GM23338 (cell line): ENCODE data around the gene MAP2K5.

Experiments
- CREB1 ChIP-seq: fragments of 250-450 bp; sonication (Bioruptor Pico); IDR thresholded peaks from 2 replicates; pipeline ENCODE4 v1.5.0; 2020; ENCODE audit warnings: low read depth, mild to moderate bottlenecking, moderate library complexity
- CTCF ChIP-seq, 2 experiments: fragments of 200-600 bp in 1 of 2; sonication (generic) in 1 of 2; conservative IDR thresholded peaks; 2 replicates each; pipeline versions ENCODE4 v1.5.1 to v1.6.1; 2016 to 2017; ENCODE audit warnings: antibody characterized with exemption in 2 of 2, low read depth in 2 of 2, mild to moderate bottlenecking in 2 of 2, moderate library complexity in 1 of 2
- ETS1 ChIP-seq: IDR thresholded peaks from 2 replicates; pipeline ENCODE4 v1.6.1; 2016; ENCODE audit warnings: antibody characterized with exemption
- EZH2 ChIP-seq: fragments of 200-600 bp; sonication (generic); IDR thresholded peaks from one replicate; pipeline ENCODE4 v1.8.0; 2017; ENCODE audit warnings: antibody characterized with exemption, mild to moderate bottlenecking, low read depth; ENCODE audit not compliant: unreplicated experiment
- EZH2phosphoT487 ChIP-seq: fragments of 200-600 bp; sonication (generic); IDR thresholded peaks from one replicate; pipeline ENCODE4 v1.8.1; 2018; ENCODE audit warnings: antibody characterized with exemption; ENCODE audit not compliant: unreplicated experiment
- JUNB ChIP-seq: IDR thresholded peaks from one replicate; pipeline ENCODE4 v1.6.1; 2016; ENCODE audit warnings: antibody characterized with exemption; ENCODE audit not compliant: unreplicated experiment
- NANOG ChIP-seq: IDR thresholded peaks from 2 replicates; pipeline ENCODE4 v1.6.1; 2016; ENCODE audit warnings: antibody characterized with exemption, borderline replicate concordance
- POLR2AphosphoS5 ChIP-seq: IDR thresholded peaks from 2 replicates; pipeline ENCODE4 v1.6.1; 2016; ENCODE audit warnings: antibody characterized with exemption, low read depth
- REST ChIP-seq: IDR thresholded peaks from one replicate; pipeline ENCODE4 v1.6.1; 2018; ENCODE audit warnings: antibody characterized with exemption; ENCODE audit not compliant: unreplicated experiment
- ZNF331 ChIP-seq: fragments of 250-450 bp; sonication (Bioruptor Pico); IDR thresholded peaks from 2 replicates; pipeline ENCODE4 v1.5.0; 2020; ENCODE audit warnings: low read depth, mild to moderate bottlenecking, moderate library complexity

- TF ChIP-seq POLR2AphosphoS5 (no peak), EZH2phosphoT487 (no peak), CTCF (conservative IDR thresholded peaks at IDR 0.05; ENCODE audit: low read depth in 2 of 2) (no peak), EZH2 (no peak), JUNB (no peak), CREB1 (CRISPR knock-in tag) (no peak), REST (no peak), NANOG (no peak), ZNF331 (CRISPR knock-in tag) (no peak), ETS1 (no peak)
Observed at GRCh38 chr15:67744331-67745072, 202.0 kb downstream of the MAP2K5 start.
